Mesothelial cell of epicardium (in vitro differentiated cells): ENCODE results near the gene ANKS1A. TPM values are rescaled to one million over a fixed set of nuclear protein-coding genes. Genes with fewer than 3 reads are reported as not detected.
A peak's percentile ranks its signal among the peaks of the same experiment; 100 is the strongest.

ENCODE experiments used
- DNase-seq, 2 experiments: peaks; one replicate each; pipeline ENCODE4 v3.0.0; 2021; ENCODE audit warnings: low spot score in 2 of 2; ENCODE audit not compliant: unreplicated experiment in 2 of 2
- H3K27ac Mint-ChIP-seq: 2 replicates; pipeline ENCODE4 v1.8.0; 2021; ENCODE audit warnings: mixed read lengths
- H3K27me3 Mint-ChIP-seq: 2 replicates; pipeline ENCODE4 v1.8.0; 2021; ENCODE audit warnings: low read depth, mixed read lengths
- H3K36me3 Mint-ChIP-seq: 2 replicates; pipeline ENCODE4 v1.8.0; 2021; ENCODE audit warnings: mixed read lengths
- H3K4me1 Mint-ChIP-seq: 2 replicates; pipeline ENCODE4 v1.8.0; 2021; ENCODE audit warnings: mixed read lengths
- H3K4me3 Mint-ChIP-seq: 2 replicates; pipeline ENCODE4 v1.8.0; 2021; ENCODE audit warnings: mild to moderate bottlenecking, moderate library complexity, mixed read lengths
- H3K9me3 Mint-ChIP-seq: 2 replicates; pipeline ENCODE4 v1.8.0; 2021; ENCODE audit warnings: mixed read lengths
- CTCF ChIP-seq: fragments of 200-600 bp; sonication (generic); IDR thresholded peaks from one replicate; pipeline ENCODE4 v1.5.0; 2021; ENCODE audit warnings: antibody characterized with exemption; ENCODE audit not compliant: unreplicated experiment
- total RNA-seq: library from RNA; stranded (reverse); gene quantifications from 3 replicates; pipeline ENCODE4 v1.2.1, GENCODE V29; 2021

ANKS1A gene
- total RNA-seq, 1 donor from 2014 or later = 30.6 TPM

- Mint-ChIP-seq H3K27ac (peak overlapping the region; percentile 98), H3K4me1 (peaks cover 45% of the 10 kb centered on the region), H3K9me3 (no peaks in the 10 kb centered on the region), H3K27me3 (no peaks in the 10 kb centered on the region), H3K36me3 (no peaks in the 10 kb centered on the region), H3K4me3 (peak overlapping the region; percentile 64)
- no peak for DNase-seq
- TF ChIP-seq CTCF = no peak
Measured at GRCh38 chr6:35017411-35018181, 128.5 kb downstream of the ANKS1A start.

GRCh38 chr6:35018182-35018519, 129.1 kb downstream of the ANKS1A start:
- Mint-ChIP-seq H3K36me3 (no peaks in the 10 kb centered on the region), H3K27ac (peak overlapping the region; percentile 98), H3K4me1 (peaks cover 49% of the 10 kb centered on the region), H3K27me3 (no peaks in the 10 kb centered on the region), H3K9me3 (no peaks in the 10 kb centered on the region), H3K4me3 (peak overlapping the region; percentile 5)
- DNase-seq = no peak
- no peak for TF ChIP-seq CTCF

DNA sequence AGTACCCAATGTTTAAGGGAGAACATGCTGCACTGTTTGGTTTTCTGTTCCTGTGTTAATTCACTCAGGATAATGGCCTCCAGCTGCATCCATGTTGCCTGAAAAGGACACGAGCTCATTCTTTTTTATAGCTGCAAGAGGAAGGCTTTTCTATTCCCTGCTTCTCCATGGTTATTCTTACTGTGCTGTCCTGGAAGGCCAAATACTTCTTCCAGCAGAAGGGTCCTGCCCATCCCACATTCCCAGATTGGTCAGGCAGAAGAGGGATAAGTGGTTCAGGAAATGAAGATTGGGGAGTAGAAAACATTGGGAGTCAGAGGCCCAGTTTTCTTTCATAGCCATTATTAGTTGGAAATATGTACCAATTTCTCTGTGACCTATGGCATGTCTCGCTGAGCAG, 129.7 kb downstream of the ANKS1A start:
- DNase-seq = no peak
- Mint-ChIP-seq H3K9me3 (no peaks in the 10 kb centered on the region), H3K27ac (peak overlapping the region; percentile 91), H3K4me3 (peak overlapping the region; percentile 43), H3K4me1 (peaks cover 54% of the 10 kb centered on the region), H3K27me3 (no peaks in the 10 kb centered on the region), H3K36me3 (no peaks in the 10 kb centered on the region)
- no peak for TF ChIP-seq CTCF

DNA sequence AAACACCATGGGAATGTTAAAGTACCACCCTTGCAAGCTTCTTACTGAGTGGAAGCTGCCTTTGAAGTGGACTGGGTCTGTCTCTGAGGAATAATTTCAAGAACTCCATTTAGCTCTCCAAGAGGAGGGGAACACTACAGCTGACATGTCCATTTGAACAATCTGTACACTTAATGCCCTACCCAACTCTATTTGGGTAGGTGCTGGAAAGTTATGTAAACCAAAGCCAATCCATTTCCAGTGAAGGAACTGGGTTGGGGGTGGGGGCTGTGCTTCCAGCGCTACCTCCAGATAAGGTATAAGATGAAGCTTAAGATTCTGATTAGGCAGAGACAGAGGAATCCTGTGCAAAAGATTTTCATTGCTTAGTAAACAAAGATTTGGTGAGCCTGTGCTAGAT, 130.1 kb downstream of the ANKS1A start:
- no peak for DNase-seq
- Mint-ChIP-seq H3K36me3 (no peaks in the 10 kb centered on the region), H3K4me3 (peak overlapping the region; percentile 43), H3K4me1 (peaks cover 57% of the 10 kb centered on the region), H3K27me3 (no peaks in the 10 kb centered on the region), H3K9me3 (no peaks in the 10 kb centered on the region), H3K27ac (peak overlapping the region; percentile 91)
- TF ChIP-seq CTCF = no peak

GRCh38 chr6:35019831-35020230, 130.8 kb downstream of the ANKS1A start:
- Mint-ChIP-seq H3K9me3 (no peaks in the 10 kb centered on the region), H3K4me1 (peaks cover 63% of the 10 kb centered on the region), H3K27ac (peak overlapping the region; percentile 91), H3K36me3 (no peaks in the 10 kb centered on the region), H3K4me3 (no peak overlapping the region), H3K27me3 (no peaks in the 10 kb centered on the region)
- TF ChIP-seq CTCF = no peak
- DNase-seq = no peak

DNA sequence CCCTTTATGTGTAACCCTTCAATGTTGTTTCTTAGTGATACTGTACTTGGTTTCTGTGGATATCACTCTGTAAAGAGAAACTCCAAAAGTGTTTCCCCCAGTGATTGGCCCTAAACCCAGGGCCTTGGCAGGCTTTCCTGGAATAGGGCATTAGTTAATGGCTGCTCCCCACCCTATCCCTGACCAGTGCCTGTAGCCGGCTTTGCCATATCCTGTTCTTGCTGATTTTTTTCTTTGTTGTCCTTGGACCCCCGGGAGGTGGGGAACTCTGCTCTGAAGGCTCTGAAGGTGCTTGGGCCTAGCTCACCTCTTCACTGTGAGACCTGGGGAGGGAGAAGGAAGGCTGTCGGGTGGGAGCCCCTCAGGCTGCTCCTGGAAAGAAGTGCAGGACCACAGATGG, 131.9 kb downstream of the ANKS1A start:
- no peaks in the 10 kb centered on the region for H3K27me3 Mint-ChIP-seq
- no peak for DNase-seq
- no peak for TF ChIP-seq CTCF
- H3K4me3 Mint-ChIP-seq = no peak overlapping the region
- no peaks in the 10 kb centered on the region for H3K36me3 Mint-ChIP-seq
- peaks cover 70% of the 10 kb centered on the region for H3K4me1 Mint-ChIP-seq
- peak overlapping the region; percentile 5 for H3K27ac Mint-ChIP-seq
- no peaks in the 10 kb centered on the region for H3K9me3 Mint-ChIP-seq
